LNCAP (cell line): ENCODE data around the gene SCN8A.

Experiments used
- TF ChIP-seq, protein P1 (sequence below): fragments of 450-650 bp; IDR thresholded peaks from 2 replicates; pipeline ENCODE4 v1.5.1; 2017; ENCODE audit warnings: mild to moderate bottlenecking

SCN8A gene

DNA sequence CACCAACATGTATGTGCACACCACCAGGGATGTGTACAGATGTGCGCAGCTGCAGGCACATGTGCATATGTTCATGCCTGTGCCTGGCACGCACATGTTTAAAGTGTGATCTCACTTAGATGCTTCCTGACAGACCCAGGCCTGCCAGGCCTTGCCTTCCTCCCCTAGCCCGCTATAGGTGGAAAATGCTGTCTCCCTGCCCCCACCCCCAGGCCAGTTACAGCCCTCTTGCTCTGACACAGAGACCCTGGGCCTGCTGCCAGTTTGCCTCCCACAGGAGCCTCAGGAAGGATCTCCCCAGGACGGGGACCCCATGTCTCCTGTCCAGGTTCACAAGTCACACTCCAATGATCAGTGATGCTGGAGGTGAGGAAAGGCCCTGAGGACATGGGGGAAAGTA lies 235.8 kb downstream of the SCN8A start:
- TF ChIP-seq, protein P1, sequence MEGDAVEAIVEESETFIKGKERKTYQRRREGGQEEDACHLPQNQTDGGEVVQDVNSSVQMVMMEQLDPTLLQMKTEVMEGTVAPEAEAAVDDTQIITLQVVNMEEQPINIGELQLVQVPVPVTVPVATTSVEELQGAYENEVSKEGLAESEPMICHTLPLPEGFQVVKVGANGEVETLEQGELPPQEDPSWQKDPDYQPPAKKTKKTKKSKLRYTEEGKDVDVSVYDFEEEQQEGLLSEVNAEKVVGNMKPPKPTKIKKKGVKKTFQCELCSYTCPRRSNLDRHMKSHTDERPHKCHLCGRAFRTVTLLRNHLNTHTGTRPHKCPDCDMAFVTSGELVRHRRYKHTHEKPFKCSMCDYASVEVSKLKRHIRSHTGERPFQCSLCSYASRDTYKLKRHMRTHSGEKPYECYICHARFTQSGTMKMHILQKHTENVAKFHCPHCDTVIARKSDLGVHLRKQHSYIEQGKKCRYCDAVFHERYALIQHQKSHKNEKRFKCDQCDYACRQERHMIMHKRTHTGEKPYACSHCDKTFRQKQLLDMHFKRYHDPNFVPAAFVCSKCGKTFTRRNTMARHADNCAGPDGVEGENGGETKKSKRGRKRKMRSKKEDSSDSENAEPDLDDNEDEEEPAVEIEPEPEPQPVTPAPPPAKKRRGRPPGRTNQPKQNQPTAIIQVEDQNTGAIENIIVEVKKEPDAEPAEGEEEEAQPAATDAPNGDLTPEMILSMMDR, result no peak

DNA sequence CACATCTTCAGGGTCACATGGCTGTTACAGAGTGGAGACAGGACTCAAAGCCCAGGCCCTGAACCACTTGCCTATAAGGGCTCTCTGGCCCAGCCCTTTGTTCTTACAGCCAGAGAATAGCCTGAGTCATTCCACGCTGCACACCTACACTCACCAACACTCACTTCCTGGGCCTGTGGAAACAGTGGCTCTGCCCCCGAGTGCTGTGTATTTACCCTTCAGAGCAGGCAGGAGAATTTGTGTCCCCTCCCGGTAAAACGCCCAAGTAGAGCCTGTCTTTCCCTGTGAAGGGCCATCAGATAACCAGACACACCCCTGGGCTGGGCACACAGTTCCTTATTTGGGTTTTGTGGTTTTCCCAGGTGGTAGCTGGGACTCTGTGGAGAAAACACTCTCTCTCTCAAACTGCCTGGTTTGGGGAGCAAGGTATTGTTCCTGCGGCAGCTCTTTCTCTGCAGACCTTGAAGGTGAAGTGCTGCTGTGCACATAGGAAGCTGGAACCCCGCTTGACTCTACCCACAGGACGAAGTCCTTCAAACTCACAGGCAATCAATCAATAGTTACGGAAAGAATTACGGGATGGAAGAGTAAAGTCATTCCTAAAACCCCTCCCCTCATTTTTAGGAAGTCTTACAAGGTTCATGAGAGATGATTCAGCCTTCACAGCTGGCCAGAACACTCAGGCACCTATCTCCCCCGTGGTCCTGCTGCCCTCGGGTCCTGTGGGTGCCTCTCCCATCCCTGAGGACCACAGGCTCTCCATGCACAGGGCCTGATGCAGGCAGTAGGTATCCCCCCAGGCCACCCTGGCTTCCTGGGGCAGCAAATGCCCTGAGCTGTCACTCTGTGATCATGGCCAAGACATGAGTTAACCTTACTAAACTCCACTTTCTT lies 237.1 kb downstream of the SCN8A start:
- TF ChIP-seq, protein P1, result no peak

DNA sequence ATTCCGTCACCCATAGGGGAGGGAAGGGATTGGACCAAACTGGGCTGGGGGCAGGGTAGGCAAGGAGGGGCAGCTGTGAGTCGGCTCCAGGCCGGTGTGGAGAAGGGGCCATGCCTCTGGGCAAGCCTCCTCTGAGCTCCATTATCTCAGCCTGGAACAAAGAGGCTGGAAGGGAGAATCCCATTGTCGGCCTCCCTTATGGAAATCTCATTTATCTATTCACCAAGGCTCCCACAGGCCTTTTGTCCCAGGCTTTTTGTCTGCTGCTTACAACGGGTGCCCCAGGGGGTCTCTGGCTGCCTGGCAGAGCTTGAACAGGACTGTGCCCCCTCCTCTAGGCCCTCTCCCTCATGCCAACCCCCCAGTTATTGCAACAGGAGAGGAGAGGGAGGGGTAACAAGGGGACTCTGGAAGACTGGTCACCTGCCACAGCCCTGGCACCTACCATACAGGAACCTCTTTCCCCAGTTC lies 238.0 kb downstream of the SCN8A start:
- TF ChIP-seq, protein P1, result no peak

DNA sequence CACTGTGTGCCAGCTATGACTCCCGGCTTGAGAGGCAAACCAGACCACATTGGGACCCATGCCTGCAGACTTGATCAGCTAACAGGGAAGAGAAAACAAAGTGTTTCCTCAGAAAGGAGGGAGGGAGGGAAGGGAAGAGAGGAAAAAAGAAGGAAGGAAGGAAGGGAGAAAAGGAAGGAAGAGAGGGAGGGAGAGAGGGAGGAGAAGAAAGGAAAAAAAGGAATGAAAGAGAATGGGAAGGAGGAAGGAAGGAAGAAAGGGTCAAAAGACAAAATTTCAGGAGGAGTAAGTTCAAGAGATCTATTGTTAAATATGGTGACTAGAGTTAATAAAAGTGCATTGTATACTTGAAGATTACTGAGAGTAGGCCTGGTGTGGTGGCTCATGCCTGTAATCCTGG lies 238.6 kb downstream of the SCN8A start:
- TF ChIP-seq, protein P1, result no peak

DNA sequence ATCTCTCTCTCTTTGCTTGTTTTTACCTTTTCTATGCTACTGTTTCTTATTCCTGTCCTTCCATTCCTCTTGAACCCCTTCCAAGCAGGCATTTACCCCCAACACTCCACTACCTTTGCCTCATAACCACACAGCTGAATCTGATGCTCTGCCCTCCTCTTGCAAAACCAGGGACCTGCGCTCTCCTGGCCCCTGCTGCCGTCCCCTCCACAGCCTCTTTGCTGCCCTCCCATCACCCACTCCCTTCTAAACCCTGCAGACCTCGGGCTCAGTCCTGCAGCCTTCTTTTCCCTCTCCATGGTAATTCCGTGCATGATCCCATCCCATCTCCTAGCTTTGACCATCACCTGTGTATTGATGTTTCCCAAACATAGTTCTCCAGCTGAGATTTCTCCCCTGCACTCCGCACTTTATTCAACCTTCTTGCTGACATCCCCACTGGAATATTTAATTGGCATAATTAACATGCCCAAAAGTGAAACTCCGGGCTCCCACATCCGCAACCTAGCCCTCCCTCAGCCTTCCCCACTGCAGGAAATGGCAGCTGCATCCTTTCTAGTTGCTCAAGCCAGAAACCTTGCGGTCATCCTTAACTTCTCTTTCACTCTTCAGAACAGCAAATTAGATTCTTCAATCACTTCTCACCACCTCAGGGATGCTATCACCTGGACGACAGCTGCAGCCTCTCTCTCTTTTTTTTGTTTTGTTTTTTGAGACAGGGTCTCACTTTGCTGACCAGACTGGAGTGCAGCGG lies 241.5 kb downstream of the SCN8A start:
- TF ChIP-seq, protein P1, result no peak

DNA sequence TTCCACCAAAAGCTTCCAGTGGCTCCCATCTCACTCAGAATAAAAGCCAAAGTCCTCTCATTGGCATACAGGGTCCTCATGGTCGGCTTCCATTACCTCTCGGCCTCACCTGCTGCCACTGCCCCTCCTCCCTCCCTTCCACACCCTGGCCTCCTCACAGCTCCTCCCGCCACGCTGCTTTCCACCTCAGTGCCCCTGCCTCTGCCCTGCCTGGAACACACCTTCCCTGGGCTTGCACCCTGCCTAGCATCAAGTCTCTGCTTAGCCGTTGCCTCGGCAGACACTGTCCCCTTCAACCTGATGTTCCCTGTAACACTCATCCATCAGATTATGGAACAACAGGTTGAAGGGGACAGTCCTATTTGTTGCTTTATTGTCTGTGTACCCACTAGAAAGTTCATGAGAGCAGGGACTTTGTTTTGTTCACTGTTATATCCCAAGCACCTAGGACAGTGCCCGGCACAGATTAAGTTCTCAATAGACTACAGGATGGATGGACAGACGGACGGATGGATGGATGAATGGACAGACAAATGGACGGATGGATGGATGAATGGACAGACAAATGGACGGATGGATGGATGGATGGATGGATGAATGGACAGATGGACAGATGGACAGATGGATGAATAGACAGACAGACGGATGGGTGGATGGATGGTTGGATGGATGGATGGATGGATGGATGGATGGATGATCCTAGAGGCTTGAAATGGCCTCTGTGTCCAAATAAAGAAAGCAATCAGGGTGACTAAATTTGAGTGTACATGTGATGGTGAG lies 242.6 kb downstream of the SCN8A start:
- TF ChIP-seq, protein P1, result no peak

DNA sequence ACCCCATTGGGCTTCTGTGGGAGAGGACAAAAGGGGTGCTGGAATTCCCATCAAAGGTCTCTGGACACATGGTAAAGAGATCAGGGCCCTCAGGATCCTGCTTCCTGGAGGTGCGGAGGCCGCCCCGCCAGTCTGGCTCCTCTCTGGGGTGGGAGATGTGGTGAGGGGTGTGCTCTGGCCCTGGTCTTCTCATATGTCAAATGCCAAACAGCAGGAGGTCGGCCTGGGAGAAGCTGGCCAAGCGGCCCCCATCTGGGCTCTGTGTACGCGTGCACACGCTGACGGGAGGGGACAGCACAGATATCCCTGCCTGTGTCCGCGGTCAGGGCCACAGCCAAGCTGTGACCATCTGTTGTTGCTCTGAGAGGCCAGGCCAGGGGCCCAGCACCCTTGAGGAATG lies 243.4 kb downstream of the SCN8A start:
- TF ChIP-seq, protein P1, result no peak
